GM15510 (cell line): ENCODE data around the gene SLC6A5.

ENCODE experiments used
- POLR2A ChIP-seq: IDR thresholded peaks from 3 replicates; pipeline ENCODE4 v1.6.1; 2011; ENCODE audit warnings: borderline replicate concordance; ENCODE audit not compliant: insufficient read length; ENCODE audit errors: extremely low read depth

SLC6A5 gene

GRCh38 chr11:20668844-20669819 is 69.7 kb downstream of the SLC6A5 start, which contains the start of gene NELL1:
TSS of gene NELL1 (plus strand) at chr11:20669586.
- TF ChIP-seq POLR2A, result no peak

- TF ChIP-seq POLR2A, result no peak
Measured at GRCh38 chr11:20669820-20670684, 70.6 kb downstream of the SLC6A5 start.

- no peak for TF ChIP-seq POLR2A
Measured at GRCh38 chr11:20670932-20671403, 71.6 kb downstream of the SLC6A5 start.

GRCh38 chr11:20671856-20672546 is 72.6 kb downstream of the SLC6A5 start:
- no peak for TF ChIP-seq POLR2A

GRCh38 chr11:20672575-20672974 is 73.2 kb downstream of the SLC6A5 start:
- no peak for TF ChIP-seq POLR2A

GRCh38 chr11:20676658-20677057 is 77.2 kb downstream of the SLC6A5 start:
- no peak for TF ChIP-seq POLR2A

GRCh38 chr11:20688761-20689160 is 89.4 kb downstream of the SLC6A5 start:
- TF ChIP-seq POLR2A, result no peak

- TF ChIP-seq POLR2A, result no peak
Measured at GRCh38 chr11:20707876-20708275, 108.5 kb downstream of the SLC6A5 start.
